ENCODE data around the gene DCTD.

- TF ChIP-seq TAF1 (IDR thresholded peaks at IDR 0.05; ENCODE audit: borderline replicate concordance, insufficient read depth, low read length) (no peak), POLR2AphosphoS5 (IDR thresholded peaks at IDR 0.05; ENCODE audit: low read depth, low read length) (no peak)
Measured at GRCh38 chr4:182886768-182887167, 30.4 kb downstream of the DCTD start.
